Mucosa of rectum (tissue), 2 donors: Measurements from ENCODE around the gene IER5L.

Experiments used
- H3K27ac ChIP-seq, 2 donors: one replicate each; pipeline ENCODE4 v1.7.0; 2013; ENCODE audit warnings: inconsistent platforms in 2 of 2, low read depth in 2 of 2, low read length in 2 of 2
- H3K27me3 ChIP-seq, 2 donors: one replicate each; pipeline ENCODE4 v1.7.0; 2013; ENCODE audit warnings: low read length in 2 of 2; ENCODE audit not compliant: control insufficient read depth in 2 of 2, insufficient read depth in 2 of 2
- H3K36me3 ChIP-seq, 2 donors: one replicate each; pipeline ENCODE4 v1.7.0; 2013; ENCODE audit warnings: low read length in 2 of 2; ENCODE audit not compliant: control insufficient read depth in 2 of 2, insufficient read depth in 2 of 2
- H3K4me1 ChIP-seq, 2 donors: one replicate each; pipeline ENCODE4 v1.7.0; 2013; ENCODE audit warnings: low read length in 2 of 2, mild to moderate bottlenecking in 1 of 2; ENCODE audit not compliant: control insufficient read depth in 2 of 2, insufficient read depth in 2 of 2
- H3K4me3 ChIP-seq, 2 donors: one replicate each; pipeline ENCODE4 v1.7.0; 2013; ENCODE audit warnings: low read length in 2 of 2
- H3K9ac ChIP-seq, 2 donors: one replicate each; pipeline ENCODE4 v1.7.0; 2013; ENCODE audit warnings: low read length in 2 of 2, low read depth in 1 of 2, mild to moderate bottlenecking in 1 of 2
- H3K9me3 ChIP-seq, 2 donors: one replicate each; pipeline ENCODE4 v1.7.0; 2013; ENCODE audit warnings: low read length in 2 of 2; ENCODE audit not compliant: control insufficient read depth in 2 of 2
- donor health status: healthy.
- donor health status: Normal muscosa, but diverticular disease.

Gene IER5L

GRCh38 chr9:129177791-129178567 is at the start of gene IER5L:
IER5L (minus strand) TSS chr9:129178261; CDS start chr9:129178052, 209 bp downstream.
- Histone ChIP-seq H3K4me3 (peak within 1 kb of the TSS; percentile 76 to 85), H3K4me1 (peaks cover 45 to 48% of the 10 kb centered on the region in 2 donors), H3K36me3 (no peaks in the 10 kb centered on the region), H3K27me3 (peaks cover 3 to 7% of the 10 kb centered on the region in 2 donors), H3K9ac (peak within 1 kb of the TSS; percentile 75 to 94), H3K27ac (peak within 1 kb of the TSS; percentile 97), H3K9me3 (no peaks in the 10 kb centered on the region)

GRCh38 chr9:129227843-129228189 is 49.8 kb upstream of the IER5L start:
- no peak overlapping the region for H3K27ac ChIP-seq
- H3K36me3 ChIP-seq: no peaks in the 10 kb centered on the region
- no peak overlapping the region for H3K9ac ChIP-seq
- H3K4me3 ChIP-seq: no peak overlapping the region
- no peaks in the 10 kb centered on the region for H3K27me3 ChIP-seq
- H3K9me3 ChIP-seq: no peaks in the 10 kb centered on the region
- H3K4me1 ChIP-seq: peaks cover 0 to 5% of the 10 kb centered on the region in 2 donors

- Histone ChIP-seq H3K27ac (peak overlapping the region in 1 of 2 donors; percentile 42), H3K4me3 (no peak overlapping the region), H3K4me1 (peaks cover 2 to 9% of the 10 kb centered on the region in 2 donors), H3K27me3 (no peaks in the 10 kb centered on the region), H3K36me3 (no peaks in the 10 kb centered on the region), H3K9me3 (no peaks in the 10 kb centered on the region), H3K9ac (no peak overlapping the region)
Observed at GRCh38 chr9:129225815-129226214, 47.8 kb upstream of the IER5L start.

GRCh38 chr9:129225490-129225778 is 47.4 kb upstream of the IER5L start:
- Histone ChIP-seq H3K27me3 (no peaks in the 10 kb centered on the region), H3K4me3 (no peak overlapping the region), H3K27ac (peak overlapping the region; percentile 42 to 56), H3K4me1 (peaks cover 2 to 9% of the 10 kb centered on the region in 2 donors), H3K36me3 (no peaks in the 10 kb centered on the region), H3K9me3 (no peaks in the 10 kb centered on the region), H3K9ac (no peak overlapping the region)

GRCh38 chr9:129224618-129225489 is 46.8 kb upstream of the IER5L start:
- H3K4me3 ChIP-seq: no peak overlapping the region
- H3K27ac ChIP-seq: peak overlapping the region; percentile 42 to 56
- no peaks in the 10 kb centered on the region for H3K27me3 ChIP-seq
- H3K36me3 ChIP-seq: no peaks in the 10 kb centered on the region
- H3K9me3 ChIP-seq: no peaks in the 10 kb centered on the region
- peaks cover 2 to 9% of the 10 kb centered on the region in 2 donors for H3K4me1 ChIP-seq
- H3K9ac ChIP-seq: no peak overlapping the region

GRCh38 chr9:129223551-129224208 is 45.6 kb upstream of the IER5L start:
- Histone ChIP-seq H3K4me1 (peaks cover 2 to 9% of the 10 kb centered on the region in 2 donors), H3K27ac (no peak overlapping the region), H3K27me3 (no peaks in the 10 kb centered on the region), H3K9me3 (no peaks in the 10 kb centered on the region), H3K9ac (no peak overlapping the region), H3K36me3 (no peaks in the 10 kb centered on the region), H3K4me3 (no peak overlapping the region)

GRCh38 chr9:129222819-129223218 is 44.8 kb upstream of the IER5L start:
- no peaks in the 10 kb centered on the region for H3K27me3 ChIP-seq

GRCh38 chr9:129221979-129222635 is 44.0 kb upstream of the IER5L start:
- H3K9ac ChIP-seq: no peak overlapping the region
- no peaks in the 10 kb centered on the region for H3K27me3 ChIP-seq
- H3K4me1 ChIP-seq: peaks cover 2 to 9% of the 10 kb centered on the region in 2 donors
- H3K27ac ChIP-seq: no peak overlapping the region
- H3K4me3 ChIP-seq: no peak overlapping the region
- H3K9me3 ChIP-seq: no peaks in the 10 kb centered on the region
- H3K36me3 ChIP-seq: no peaks in the 10 kb centered on the region

More at GRCh38 chr9:129222819-129223218, 44.8 kb upstream of the IER5L start:
- Histone ChIP-seq H3K4me1 (peaks cover 2 to 9% of the 10 kb centered on the region in 2 donors), H3K4me3 (no peak overlapping the region), H3K27ac (no peak overlapping the region), H3K9ac (no peak overlapping the region), H3K36me3 (no peaks in the 10 kb centered on the region), H3K9me3 (no peaks in the 10 kb centered on the region)

GRCh38 chr9:129221233-129221632 is 43.2 kb upstream of the IER5L start:
- Histone ChIP-seq H3K27me3 (no peaks in the 10 kb centered on the region), H3K4me1 (peaks cover 2 to 9% of the 10 kb centered on the region in 2 donors), H3K9ac (no peak overlapping the region), H3K4me3 (no peak overlapping the region), H3K36me3 (no peaks in the 10 kb centered on the region), H3K27ac (no peak overlapping the region), H3K9me3 (no peaks in the 10 kb centered on the region)
